ENCODE data around the gene ANKRD18B. TPM values are rescaled to one million over a fixed set of nuclear protein-coding genes. Genes with fewer than 3 reads are reported as not detected.

ANKRD18B gene
- total RNA-seq, 5 donors from 2014 or later (not counting 1 experiment from before 2014, with no cell fraction given) = 0.76 to 2.6 (median 1.9) TPM; not detected in 1

Other genes with a start within 250 kb of the ANKRD18B start
- gene NFX1, start 233.7 kb upstream of the ANKRD18B start, total RNA-seq = 10 to 100 TPM; 41.5 to 55.8 (median 48.5) TPM
- 1 to 10 TPM in 1 of 5 donors, under 1 TPM in 4; 0.20 to 1.4 (median 0.44) TPM for gene AQP7, start 121.7 kb upstream of the ANKRD18B start, total RNA-seq
- gene AQP3, start 76.7 kb upstream of the ANKRD18B start, total RNA-seq = 100 to 1,000 TPM in 3 of 5 donors, 10 to 100 TPM in 2; 85.7 to 130 (median 111) TPM
- 10 to 100 TPM; 35.1 to 57.6 (median 47.1) TPM for gene NOL6, start 50.3 kb upstream of the ANKRD18B start, total RNA-seq

Data from T-cell (primary cell).